Epithelial cell of alveolus of lung (primary cell): ENCODE measurements around the gene QRSL1. TPM values are rescaled to one million over a fixed set of nuclear protein-coding genes. Genes with fewer than 3 reads are reported as not detected.

Experiments
- total RNA-seq: library from RNA; depleted of rRNA; stranded (reverse); fragments of >200 nt; gene quantifications from 2 replicates; pipeline ENCODE4 v1.2.1, GENCODE V29; 2015

QRSL1 gene, protein sequence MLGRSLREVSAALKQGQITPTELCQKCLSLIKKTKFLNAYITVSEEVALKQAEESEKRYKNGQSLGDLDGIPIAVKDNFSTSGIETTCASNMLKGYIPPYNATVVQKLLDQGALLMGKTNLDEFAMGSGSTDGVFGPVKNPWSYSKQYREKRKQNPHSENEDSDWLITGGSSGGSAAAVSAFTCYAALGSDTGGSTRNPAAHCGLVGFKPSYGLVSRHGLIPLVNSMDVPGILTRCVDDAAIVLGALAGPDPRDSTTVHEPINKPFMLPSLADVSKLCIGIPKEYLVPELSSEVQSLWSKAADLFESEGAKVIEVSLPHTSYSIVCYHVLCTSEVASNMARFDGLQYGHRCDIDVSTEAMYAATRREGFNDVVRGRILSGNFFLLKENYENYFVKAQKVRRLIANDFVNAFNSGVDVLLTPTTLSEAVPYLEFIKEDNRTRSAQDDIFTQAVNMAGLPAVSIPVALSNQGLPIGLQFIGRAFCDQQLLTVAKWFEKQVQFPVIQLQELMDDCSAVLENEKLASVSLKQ
- 8.5 and 9.1 TPM in 2 replicates for total RNA-seq

DNA sequence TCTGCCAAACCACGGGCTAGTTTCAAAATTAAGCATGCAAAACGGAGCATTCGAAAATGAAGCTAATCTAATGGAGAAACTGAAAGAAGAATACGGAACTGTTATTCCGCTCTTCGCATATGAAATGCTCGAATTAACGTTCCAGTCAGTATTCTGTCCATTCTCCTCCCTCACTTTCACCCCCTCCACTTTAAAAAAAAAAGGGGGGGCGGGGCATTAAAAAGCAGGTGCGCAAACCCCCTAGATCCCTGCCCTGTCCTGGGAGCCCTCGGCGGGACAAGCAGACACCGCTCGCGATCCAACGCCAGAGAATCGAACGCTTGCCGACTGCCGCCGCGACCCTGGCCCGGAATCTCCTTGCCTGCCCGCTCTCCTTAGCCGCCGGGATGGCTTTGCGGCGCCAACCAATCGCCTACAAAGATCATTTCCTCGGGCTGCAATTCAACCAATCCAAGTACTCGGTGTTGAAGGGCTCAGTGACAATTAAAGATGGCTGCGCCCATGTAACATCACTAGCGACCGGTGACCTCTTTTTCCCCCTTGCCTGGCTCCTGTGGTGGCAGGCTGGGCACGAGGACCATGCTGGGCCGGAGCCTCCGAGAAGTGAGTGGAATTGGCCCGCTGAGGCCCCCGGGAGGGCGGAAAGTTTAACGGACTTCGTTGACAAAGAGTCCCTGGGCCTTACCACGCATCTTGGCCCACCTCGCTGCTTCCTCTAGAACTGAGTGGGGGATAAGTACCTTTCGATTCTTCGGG lies at the start of gene QRSL1, which contains the start of gene RTN4IP1:
TSS of gene QRSL1 (plus strand) at position 476 of the 756 bp plus-strand sequence. CDS start at position 580, 104 bp downstream.
TSS of gene RTN4IP1 (minus strand) at position 396 of the 756 bp plus-strand sequence. CDS start 477 bp downstream, outside the sequence.

Other genes starting within 250 kb of the QRSL1 start
- 5.9 and 7.0 TPM in 2 replicates for gene RTN4IP1, start 80 bp upstream of the QRSL1 start, total RNA-seq